Astrocyte of the cerebellum (primary cell): ENCODE measurements around the gene SMARCAD1.

ENCODE experiments used
- DNase-seq: peaks from one replicate; pipeline ENCODE4 v3.0.0-alpha.2; 2011; ENCODE audit warnings: low read depth
- H3K4me3 ChIP-seq: 2 replicates; pipeline ENCODE4 v1.5.1; 2011; ENCODE audit warnings: mild to moderate bottlenecking, low read depth, low read length, moderate library complexity
- in situ Hi-C: cut with HindIII; loops from 2 replicates; pipeline ENCODE4 v1.10.0; 2017; ENCODE audit warnings: low sequenced_read_pairs
- TF ChIP-seq, protein P1 (sequence below): IDR thresholded peaks from 2 replicates; pipeline ENCODE4 v1.5.1; 2012; ENCODE audit warnings: low read length, low read depth, moderate library complexity, mild to moderate bottlenecking; ENCODE audit errors: missing control alignments

SMARCAD1 gene

DNA sequence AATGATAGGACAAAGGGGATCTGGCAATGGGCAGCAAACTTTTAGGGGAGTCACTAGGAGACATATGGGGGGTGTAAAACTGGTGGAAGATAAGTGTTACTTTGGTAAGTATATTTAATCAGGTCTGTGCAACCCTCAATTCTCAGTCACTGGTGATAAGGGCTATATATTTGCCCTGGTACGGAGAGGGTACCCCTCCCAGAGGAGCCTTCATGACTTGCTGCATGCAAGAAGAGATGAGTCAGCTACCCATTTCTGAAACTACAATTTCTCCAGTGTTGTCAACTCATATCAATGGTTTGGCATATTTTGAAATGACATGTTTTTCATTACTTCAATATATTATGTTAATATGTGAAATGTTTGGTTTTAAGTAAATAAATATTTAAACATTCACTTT is 14.3 kb downstream of the SMARCAD1 start:
- DNase-seq = no peak
- no peak overlapping the region for H3K4me3 ChIP-seq
- TF ChIP-seq, protein P1, sequence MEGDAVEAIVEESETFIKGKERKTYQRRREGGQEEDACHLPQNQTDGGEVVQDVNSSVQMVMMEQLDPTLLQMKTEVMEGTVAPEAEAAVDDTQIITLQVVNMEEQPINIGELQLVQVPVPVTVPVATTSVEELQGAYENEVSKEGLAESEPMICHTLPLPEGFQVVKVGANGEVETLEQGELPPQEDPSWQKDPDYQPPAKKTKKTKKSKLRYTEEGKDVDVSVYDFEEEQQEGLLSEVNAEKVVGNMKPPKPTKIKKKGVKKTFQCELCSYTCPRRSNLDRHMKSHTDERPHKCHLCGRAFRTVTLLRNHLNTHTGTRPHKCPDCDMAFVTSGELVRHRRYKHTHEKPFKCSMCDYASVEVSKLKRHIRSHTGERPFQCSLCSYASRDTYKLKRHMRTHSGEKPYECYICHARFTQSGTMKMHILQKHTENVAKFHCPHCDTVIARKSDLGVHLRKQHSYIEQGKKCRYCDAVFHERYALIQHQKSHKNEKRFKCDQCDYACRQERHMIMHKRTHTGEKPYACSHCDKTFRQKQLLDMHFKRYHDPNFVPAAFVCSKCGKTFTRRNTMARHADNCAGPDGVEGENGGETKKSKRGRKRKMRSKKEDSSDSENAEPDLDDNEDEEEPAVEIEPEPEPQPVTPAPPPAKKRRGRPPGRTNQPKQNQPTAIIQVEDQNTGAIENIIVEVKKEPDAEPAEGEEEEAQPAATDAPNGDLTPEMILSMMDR = no peak
- in situ Hi-C loops = no loop called here

DNA sequence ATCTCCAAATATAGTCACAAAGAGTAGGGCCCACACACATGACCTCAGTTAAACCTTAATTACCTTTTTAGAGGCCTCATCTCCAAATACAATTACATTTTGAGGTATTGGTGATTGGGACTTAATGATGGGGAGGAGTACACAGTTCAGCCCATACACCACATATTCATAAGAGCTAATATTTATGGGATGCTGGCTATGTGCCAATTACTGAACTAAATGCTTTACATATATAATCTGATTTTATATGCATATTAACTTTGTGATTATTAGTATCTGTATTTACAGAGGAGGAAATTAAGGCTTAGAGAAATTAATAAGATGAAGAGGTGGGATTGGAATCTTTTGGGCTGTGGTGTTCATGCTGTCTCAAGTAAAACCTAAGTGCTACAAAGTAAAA is 17.8 kb downstream of the SMARCAD1 start:
- TF ChIP-seq, protein P1 = no peak
- DNase-seq = no peak
- in situ Hi-C loops = no loop called here
- H3K4me3 ChIP-seq = no peak overlapping the region

DNA sequence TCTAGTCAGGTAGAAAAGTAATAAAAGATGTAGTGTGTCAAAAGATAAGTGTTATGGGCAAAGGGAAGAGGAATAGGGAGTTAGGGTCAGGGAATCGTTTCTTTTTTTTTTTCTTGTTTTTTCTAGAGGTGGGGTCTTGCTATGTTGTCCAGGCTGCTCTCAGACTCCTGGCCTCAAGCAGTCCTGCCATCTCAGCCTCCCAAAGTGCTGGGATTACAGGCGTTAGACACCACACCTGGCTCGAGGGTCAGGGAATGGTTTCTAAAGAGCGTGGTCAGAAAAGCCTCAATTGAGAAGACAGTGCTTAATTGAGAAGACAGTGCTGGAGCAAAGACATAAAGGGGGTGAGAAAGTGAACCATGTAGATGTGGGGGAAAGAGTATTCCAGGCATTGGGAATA is 19.1 kb downstream of the SMARCAD1 start:
- TF ChIP-seq, protein P1 = no peak
- no peak for DNase-seq
- in situ Hi-C loops = no loop called here

DNA sequence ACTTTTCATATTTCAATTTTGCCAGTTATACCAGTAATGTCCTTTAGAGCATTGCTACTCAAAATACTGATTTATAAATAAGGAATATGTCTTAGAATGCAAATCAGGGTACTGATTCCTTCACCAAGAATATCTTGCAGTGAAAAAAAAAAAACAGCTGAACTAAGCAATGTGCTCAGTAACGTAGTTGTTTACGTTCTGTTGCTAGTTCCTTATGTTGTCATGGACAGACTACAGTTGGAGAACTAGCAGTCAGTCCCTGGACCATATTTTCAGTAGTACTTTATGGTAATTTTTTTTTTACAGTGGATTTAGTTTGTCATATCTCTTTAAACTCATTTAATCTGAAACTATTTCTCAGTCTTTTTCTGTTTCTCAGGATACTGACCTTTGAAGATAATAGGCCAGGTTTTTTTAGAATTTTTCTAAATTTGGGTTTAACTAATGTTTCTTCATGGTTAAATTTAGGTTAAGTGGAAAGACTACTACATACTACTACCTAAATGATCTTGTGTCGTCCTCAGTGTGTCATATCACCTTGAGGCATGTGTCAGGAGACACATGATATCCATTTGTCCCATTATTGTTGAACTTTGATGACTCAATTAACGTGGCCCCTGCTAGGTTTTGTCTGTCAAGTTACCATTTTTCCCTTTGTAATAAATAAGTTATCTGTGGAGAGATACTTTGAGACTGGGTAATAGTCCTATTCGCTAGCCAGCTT is 21.0 kb downstream of the SMARCAD1 start:
- in situ Hi-C loops = no loop called here
- DNase-seq = no peak
- TF ChIP-seq, protein P1 = no peak
- H3K4me3 ChIP-seq = no peak overlapping the region

More for the DNA sequence above, 19.1 kb downstream of the SMARCAD1 start:
- no peak overlapping the region for H3K4me3 ChIP-seq

DNA sequence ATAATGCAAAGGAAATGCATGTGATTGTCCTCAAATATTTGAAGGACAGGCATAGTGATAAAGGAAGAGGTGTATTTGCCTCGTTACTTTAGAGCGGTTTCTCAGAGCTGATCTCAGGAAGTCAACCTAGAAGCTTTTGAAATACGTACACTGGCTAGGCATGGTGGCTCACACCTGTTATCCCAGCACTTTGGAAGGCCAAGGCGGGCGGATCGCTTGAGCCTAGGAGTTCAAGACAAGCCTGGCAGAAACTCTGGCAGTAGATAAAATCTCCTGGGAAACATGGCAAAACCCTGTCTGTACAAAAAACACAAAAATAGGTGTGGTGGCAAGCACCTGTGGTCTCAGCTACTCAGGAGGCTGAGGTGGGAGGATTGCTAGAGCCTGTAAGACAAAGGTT is 24.9 kb downstream of the SMARCAD1 start:
- no peak overlapping the region for H3K4me3 ChIP-seq
- TF ChIP-seq, protein P1 = no peak
- no peak for DNase-seq
- in situ Hi-C loops = no loop called here

DNA sequence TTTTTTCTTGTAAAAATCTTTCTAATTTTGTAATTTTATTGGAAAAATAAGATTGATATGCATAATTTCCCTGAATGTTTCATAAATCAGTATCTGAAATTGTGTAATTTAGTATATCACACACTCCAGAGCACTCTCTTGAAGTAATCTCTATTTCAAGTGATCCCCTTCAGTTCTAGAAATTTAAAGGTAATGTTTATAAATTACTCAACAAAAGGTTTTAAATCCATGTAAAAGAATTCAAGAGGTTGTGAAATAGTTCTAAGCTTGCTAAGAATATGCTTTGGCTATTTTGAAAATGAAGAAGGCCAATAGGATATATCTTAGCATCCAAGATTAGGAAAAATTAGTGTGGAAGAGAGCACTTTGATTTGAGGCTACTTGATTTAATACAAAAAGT is 28.2 kb downstream of the SMARCAD1 start:
- in situ Hi-C loops = no loop called here
- TF ChIP-seq, protein P1 = no peak
- H3K4me3 ChIP-seq = no peak overlapping the region
- no peak for DNase-seq
